Kidney tubule cell (primary cell): ENCODE results near the gene ABHD1.
"Not testable (repeated sequence)": the region's sequence is repeated elsewhere in the genome, so short reads cannot be mapped to it uniquely, and the experiment has no call there.

Source experiments
- DNase-seq: peaks from one replicate; pipeline ENCODE4 v3.0.0-alpha.2; 2018; ENCODE audit warnings: low spot score

The ABHD1 gene

GRCh38 chr2:27164960-27165763, 41.5 kb downstream of the ABHD1 start:
- DNase-seq = no peak

GRCh38 chr2:27170581-27171337, 47.1 kb downstream of the ABHD1 start:
- DNase-seq = no peak

- no peak for DNase-seq
Observed at GRCh38 chr2:27171351-27171848, 47.8 kb downstream of the ABHD1 start.

- peak; percentile 5 for DNase-seq
Observed at GRCh38 chr2:27174638-27175037, 51.0 kb downstream of the ABHD1 start.

GRCh38 chr2:27175330-27175729, 51.7 kb downstream of the ABHD1 start:
- DNase-seq = no peak

- DNase-seq = not testable (repeated sequence)
Observed at GRCh38 chr2:27175781-27176180, 52.2 kb downstream of the ABHD1 start.

GRCh38 chr2:27177441-27178351, 54.1 kb downstream of the ABHD1 start:
- DNase-seq = no peak

- no peak for DNase-seq
Observed at GRCh38 chr2:27178469-27178868, 54.9 kb downstream of the ABHD1 start.

- DNase-seq = no peak
Observed at GRCh38 chr2:27179344-27180000, 55.9 kb downstream of the ABHD1 start.
